Measurements from ENCODE around the gene FGF14. TPM values are rescaled to one million over a fixed set of nuclear protein-coding genes. Genes with fewer than 3 reads are reported as not detected.

The FGF14 gene
- total and polyA plus RNA-seq, 2 donors from 2014 or later: 0.47 to 3.3 TPM

DNA sequence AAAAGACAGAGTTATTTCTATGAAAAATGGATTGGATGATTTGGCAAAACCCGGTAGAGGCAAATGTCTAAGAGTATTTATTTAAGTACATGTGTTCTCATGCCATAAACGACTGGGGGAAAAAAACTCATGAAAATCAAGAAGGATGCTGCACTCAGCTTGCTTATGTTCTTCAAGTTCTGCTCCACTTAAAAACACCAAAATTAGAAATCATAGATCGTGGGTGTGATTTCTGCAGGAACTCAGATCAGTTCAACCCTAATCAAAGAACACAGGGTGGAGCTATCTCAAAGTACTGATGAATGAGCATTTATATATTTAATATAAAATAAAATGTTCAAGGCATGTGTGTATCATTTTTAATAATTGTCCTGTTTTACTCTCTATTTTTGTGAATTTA lies 103.8 kb downstream of the FGF14 start:
- no peak for TF ChIP-seq CTCF (IDR thresholded peaks at IDR 0.05; ENCODE audit: borderline replicate concordance, extremely low read depth, insufficient read depth)
- H3K9ac ChIP-seq (ENCODE audit: low read length in 3 of 3): no peak overlapping the region
- no peaks in the 10 kb centered on the region for H3K4me1 ChIP-seq (ENCODE audit: control insufficient read depth in 2 of 3, insufficient read depth in 2 of 3, low read depth in 1 of 3, low read length in 3 of 3)
- H3K27me3 ChIP-seq (ENCODE audit: control insufficient read depth, insufficient read depth, low read length): no peaks in the 10 kb centered on the region
- no peaks in the 10 kb centered on the region for H3K9me3 ChIP-seq (ENCODE audit: control insufficient read depth in 2 of 3, insufficient read depth in 1 of 3, low read length in 3 of 3)
- no peak overlapping the region for H3K4me3 ChIP-seq (ENCODE audit: low read length in 3 of 3)
- DNase-seq: no peak
- FAIRE-seq: no peak
- intact Hi-C loops (cut with DNase I): no loop called here
- H3K27ac ChIP-seq (ENCODE audit: low read depth in 2 of 2, low read length in 2 of 2): no peak overlapping the region
- no peaks in the 10 kb centered on the region for H3K36me3 ChIP-seq (ENCODE audit: control insufficient read depth in 2 of 3, insufficient read depth in 3 of 3, low read length in 3 of 3)

GRCh38 chr13:102295316-102296048 lies 106.4 kb downstream of the FGF14 start:
- TF ChIP-seq CTCF (IDR thresholded peaks at IDR 0.05; ENCODE audit: borderline replicate concordance, extremely low read depth, insufficient read depth): no peak
- no peak overlapping the region for H3K27ac ChIP-seq (ENCODE audit: low read depth in 2 of 2, low read length in 2 of 2)
- H3K9me3 ChIP-seq (ENCODE audit: control insufficient read depth in 2 of 3, insufficient read depth in 1 of 3, low read length in 3 of 3): no peaks in the 10 kb centered on the region
- H3K4me1 ChIP-seq (ENCODE audit: control insufficient read depth in 2 of 3, insufficient read depth in 2 of 3, low read depth in 1 of 3, low read length in 3 of 3): no peaks in the 10 kb centered on the region
- no peak overlapping the region for H3K9ac ChIP-seq (ENCODE audit: low read length in 3 of 3)
- DNase-seq (no peak), FAIRE-seq (no peak)
- no peaks in the 10 kb centered on the region for H3K36me3 ChIP-seq (ENCODE audit: control insufficient read depth in 2 of 3, insufficient read depth in 3 of 3, low read length in 3 of 3)
- intact Hi-C loops (cut with DNase I): no loop called here
- no peaks in the 10 kb centered on the region for H3K27me3 ChIP-seq (ENCODE audit: control insufficient read depth, insufficient read depth, low read length)
- H3K4me3 ChIP-seq (ENCODE audit: low read length in 3 of 3): no peak overlapping the region

DNA sequence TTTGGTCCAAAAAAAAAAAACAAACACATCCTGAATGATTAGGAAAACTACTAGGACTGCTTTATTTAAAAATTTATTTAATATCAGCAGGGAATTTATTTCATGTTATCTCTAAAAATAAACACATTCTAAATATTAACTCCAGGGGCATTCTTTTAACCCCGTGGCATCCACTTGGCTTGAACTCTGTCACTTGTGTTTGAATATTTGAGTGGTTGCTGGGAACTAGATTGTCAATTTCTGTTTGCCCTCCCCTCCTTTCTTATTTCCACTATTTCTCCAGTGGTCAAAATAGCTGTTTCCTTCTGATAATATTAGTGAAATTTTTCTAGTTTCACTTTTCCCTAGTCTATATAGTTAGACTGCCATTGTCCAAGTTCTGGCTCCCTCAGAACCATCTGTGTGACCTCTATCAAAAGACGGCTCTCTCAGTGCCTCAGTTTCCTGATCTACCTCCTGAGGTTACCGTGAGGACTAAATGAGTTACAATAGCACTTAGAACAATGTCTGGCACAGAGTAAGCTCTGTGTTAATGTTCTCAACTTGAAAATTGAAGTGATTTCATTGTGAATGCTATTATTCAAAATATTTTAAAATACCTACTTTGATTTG lies 107.3 kb downstream of the FGF14 start:
- no peak overlapping the region for H3K27ac ChIP-seq (ENCODE audit: low read depth in 2 of 2, low read length in 2 of 2)
- TF ChIP-seq CTCF (IDR thresholded peaks at IDR 0.05; ENCODE audit: borderline replicate concordance, extremely low read depth, insufficient read depth): no peak

More for the DNA sequence above, 107.3 kb downstream of the FGF14 start:
- intact Hi-C loops (cut with DNase I): no loop called here
- no peak overlapping the region for H3K4me3 ChIP-seq (ENCODE audit: low read length in 3 of 3)
- no peaks in the 10 kb centered on the region for H3K4me1 ChIP-seq (ENCODE audit: control insufficient read depth in 2 of 3, insufficient read depth in 2 of 3, low read depth in 1 of 3, low read length in 3 of 3)
- no peaks in the 10 kb centered on the region for H3K9me3 ChIP-seq (ENCODE audit: control insufficient read depth in 2 of 3, insufficient read depth in 1 of 3, low read length in 3 of 3)
- H3K9ac ChIP-seq (ENCODE audit: low read length in 3 of 3): no peak overlapping the region
- FAIRE-seq (no peak), DNase-seq (no peak)
- H3K27me3 ChIP-seq (ENCODE audit: control insufficient read depth, insufficient read depth, low read length): no peaks in the 10 kb centered on the region
- no peaks in the 10 kb centered on the region for H3K36me3 ChIP-seq (ENCODE audit: control insufficient read depth in 2 of 3, insufficient read depth in 3 of 3, low read length in 3 of 3)

All from kidney (tissue), 14 donors.